RWPE2 (cell line): ENCODE data around the gene ANKZF1.

ENCODE experiments used
- ATAC-seq: fragments of 200-7000 bp; cut with Tn5 transposase; 3 replicates; pipeline ENCODE4 v1.9.1; 2021; ENCODE audit warnings: low read depth
- DNase-seq: peaks from one replicate; pipeline ENCODE4 v3.0.0-alpha.2; 2020; ENCODE audit warnings: low spot score
- H3K27ac ChIP-seq: fragments of 450-650 bp; 2 replicates; pipeline ENCODE4 v1.5.1; 2017; ENCODE audit warnings: mild to moderate bottlenecking; ENCODE audit not compliant: poor library complexity, severe bottlenecking
- H3K27me3 ChIP-seq: fragments of 250-450 bp; sonication (Bioruptor Pico); 2 replicates; pipeline ENCODE4 v1.5.1; 2021; ENCODE audit warnings: mild to moderate bottlenecking, moderate library complexity; ENCODE audit not compliant: insufficient read depth, poor library complexity, severe bottlenecking
- H3K36me3 ChIP-seq: fragments of 250-450 bp; sonication (Bioruptor Pico); 2 replicates; pipeline ENCODE4 v1.5.1; 2020; ENCODE audit warnings: low read depth, mild to moderate bottlenecking, moderate library complexity
- H3K4me1 ChIP-seq: fragments of 250-450 bp; sonication (Bioruptor Pico); 2 replicates; pipeline ENCODE4 v1.5.1; 2021; ENCODE audit warnings: mild to moderate bottlenecking, moderate library complexity; ENCODE audit not compliant: insufficient read depth, poor library complexity, severe bottlenecking
- H3K4me3 ChIP-seq: fragments of 250-450 bp; sonication (Bioruptor Pico); 2 replicates; pipeline ENCODE4 v1.5.1; 2021; ENCODE audit warnings: mild to moderate bottlenecking, moderate library complexity; ENCODE audit not compliant: severe bottlenecking
- H3K9me3 ChIP-seq: fragments of 250-450 bp; sonication (Bioruptor Pico); 2 replicates; pipeline ENCODE4 v1.5.1; 2021; ENCODE audit warnings: mild to moderate bottlenecking, moderate library complexity; ENCODE audit not compliant: severe bottlenecking
- TF ChIP-seq, protein P1 (sequence below): fragments of 450-650 bp; IDR thresholded peaks from one replicate; pipeline ENCODE4 v1.5.1; 2017; ENCODE audit warnings: mild to moderate bottlenecking, moderate library complexity; ENCODE audit not compliant: poor library complexity, severe bottlenecking

ANKZF1 gene

DNA sequence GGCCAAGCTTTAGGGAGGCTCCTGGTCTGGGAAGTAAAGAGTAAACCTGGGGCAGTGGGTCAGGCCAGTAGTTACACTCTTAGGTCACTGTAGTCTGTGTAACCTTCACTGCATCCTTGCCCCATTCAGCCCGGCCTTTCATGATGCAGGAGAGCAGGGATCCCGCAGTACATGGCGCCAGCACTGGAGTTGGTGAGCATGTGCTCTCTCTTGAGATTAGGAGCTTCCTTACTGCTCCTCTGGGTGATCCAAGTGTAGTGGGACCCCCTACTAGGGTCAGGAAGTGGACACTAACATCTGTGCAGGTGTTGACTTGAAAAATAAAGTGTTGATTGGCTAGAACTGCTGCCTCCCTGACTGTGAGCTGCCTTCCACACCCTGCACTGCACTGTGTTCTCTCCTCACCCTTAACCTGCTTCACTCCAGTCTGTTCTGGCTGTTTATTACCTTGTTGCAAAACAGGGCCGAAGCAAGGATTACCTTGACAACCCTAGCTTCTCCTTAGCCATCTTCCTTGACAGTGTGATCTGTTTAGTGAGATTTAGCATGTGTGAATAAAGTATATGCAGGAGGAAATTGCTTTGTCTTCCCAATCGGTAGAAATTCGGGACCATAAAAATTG, 46.3 kb upstream of the ANKZF1 start:
- ATAC-seq (no peak), DNase-seq (no peak)
- H3K36me3 ChIP-seq, result peaks cover 28% of the 10 kb centered on the region
- no peaks in the 10 kb centered on the region for H3K4me1 ChIP-seq
- no peak overlapping the region for H3K4me3 ChIP-seq
- TF ChIP-seq, protein P1, sequence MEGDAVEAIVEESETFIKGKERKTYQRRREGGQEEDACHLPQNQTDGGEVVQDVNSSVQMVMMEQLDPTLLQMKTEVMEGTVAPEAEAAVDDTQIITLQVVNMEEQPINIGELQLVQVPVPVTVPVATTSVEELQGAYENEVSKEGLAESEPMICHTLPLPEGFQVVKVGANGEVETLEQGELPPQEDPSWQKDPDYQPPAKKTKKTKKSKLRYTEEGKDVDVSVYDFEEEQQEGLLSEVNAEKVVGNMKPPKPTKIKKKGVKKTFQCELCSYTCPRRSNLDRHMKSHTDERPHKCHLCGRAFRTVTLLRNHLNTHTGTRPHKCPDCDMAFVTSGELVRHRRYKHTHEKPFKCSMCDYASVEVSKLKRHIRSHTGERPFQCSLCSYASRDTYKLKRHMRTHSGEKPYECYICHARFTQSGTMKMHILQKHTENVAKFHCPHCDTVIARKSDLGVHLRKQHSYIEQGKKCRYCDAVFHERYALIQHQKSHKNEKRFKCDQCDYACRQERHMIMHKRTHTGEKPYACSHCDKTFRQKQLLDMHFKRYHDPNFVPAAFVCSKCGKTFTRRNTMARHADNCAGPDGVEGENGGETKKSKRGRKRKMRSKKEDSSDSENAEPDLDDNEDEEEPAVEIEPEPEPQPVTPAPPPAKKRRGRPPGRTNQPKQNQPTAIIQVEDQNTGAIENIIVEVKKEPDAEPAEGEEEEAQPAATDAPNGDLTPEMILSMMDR, result no peak
- no peaks in the 10 kb centered on the region for H3K27me3 ChIP-seq
- no peak overlapping the region for H3K27ac ChIP-seq
- no peaks in the 10 kb centered on the region for H3K9me3 ChIP-seq

DNA sequence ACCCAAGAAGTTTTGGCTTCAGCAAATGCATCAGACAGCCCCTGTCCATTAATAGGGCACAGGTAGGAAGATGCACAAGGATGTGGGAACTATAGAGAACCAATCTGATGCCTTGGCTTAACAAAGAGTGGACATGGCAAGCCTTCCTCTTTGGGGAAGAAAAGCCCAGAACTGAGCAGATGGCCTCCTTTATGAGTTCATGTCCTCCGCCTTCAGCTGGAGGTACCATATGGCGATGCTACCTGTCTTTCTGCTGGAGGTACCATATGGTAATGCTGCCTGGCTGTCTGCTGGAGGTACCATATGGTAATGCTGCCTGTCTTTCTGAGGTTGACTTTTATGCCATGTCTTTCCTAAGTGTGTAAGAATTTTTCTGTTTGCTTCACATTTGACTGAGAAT, 45.5 kb upstream of the ANKZF1 start:
- no peak overlapping the region for H3K27ac ChIP-seq
- ATAC-seq, result no peak

DNA sequence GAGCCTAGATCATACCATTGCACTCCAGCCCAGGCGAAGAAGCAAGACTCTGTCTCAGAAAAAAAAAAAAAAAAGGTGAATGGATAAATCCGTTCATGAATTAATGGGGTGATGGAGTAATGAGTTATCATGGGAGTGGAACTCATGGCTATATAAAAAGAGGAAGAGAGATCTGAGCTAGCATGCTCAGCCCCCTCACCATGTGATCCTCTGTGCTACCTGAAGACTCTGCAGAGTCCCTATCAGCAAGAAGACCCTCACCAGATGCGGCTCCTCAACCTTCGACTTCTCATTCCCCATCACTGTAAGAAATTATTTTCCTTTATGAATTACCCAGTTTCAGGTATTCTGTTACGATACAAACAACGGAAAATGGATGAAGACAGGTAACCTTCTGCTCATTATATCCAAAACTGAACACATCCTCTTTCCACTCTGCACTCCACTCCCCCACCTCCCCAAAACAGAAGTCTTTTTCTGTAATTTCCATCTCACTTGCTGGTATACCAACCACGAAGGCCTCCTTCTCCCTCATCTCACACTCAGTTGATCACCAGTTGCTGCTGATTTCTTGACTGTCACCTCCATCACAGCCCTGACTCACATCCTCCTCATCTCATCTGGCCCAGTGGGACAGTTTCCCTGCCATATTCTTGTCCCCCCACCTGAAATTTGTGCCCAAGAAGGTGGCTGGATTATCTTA, 42.7 kb upstream of the ANKZF1 start:
- Histone ChIP-seq H3K27me3 (no peaks in the 10 kb centered on the region), H3K36me3 (peaks cover 11% of the 10 kb centered on the region), H3K27ac (no peak overlapping the region), H3K4me1 (no peaks in the 10 kb centered on the region), H3K9me3 (no peaks in the 10 kb centered on the region), H3K4me3 (no peak overlapping the region)
- TF ChIP-seq, protein P1, result no peak
- DNase-seq (no peak), ATAC-seq (no peak)

More for the DNA sequence above, 45.5 kb upstream of the ANKZF1 start:
- H3K4me3 ChIP-seq, result no peak overlapping the region
- DNase-seq, result no peak
- TF ChIP-seq, protein P1, result no peak
- peaks cover 27% of the 10 kb centered on the region for H3K36me3 ChIP-seq
- no peaks in the 10 kb centered on the region for H3K9me3 ChIP-seq
- no peaks in the 10 kb centered on the region for H3K4me1 ChIP-seq
- no peaks in the 10 kb centered on the region for H3K27me3 ChIP-seq

DNA sequence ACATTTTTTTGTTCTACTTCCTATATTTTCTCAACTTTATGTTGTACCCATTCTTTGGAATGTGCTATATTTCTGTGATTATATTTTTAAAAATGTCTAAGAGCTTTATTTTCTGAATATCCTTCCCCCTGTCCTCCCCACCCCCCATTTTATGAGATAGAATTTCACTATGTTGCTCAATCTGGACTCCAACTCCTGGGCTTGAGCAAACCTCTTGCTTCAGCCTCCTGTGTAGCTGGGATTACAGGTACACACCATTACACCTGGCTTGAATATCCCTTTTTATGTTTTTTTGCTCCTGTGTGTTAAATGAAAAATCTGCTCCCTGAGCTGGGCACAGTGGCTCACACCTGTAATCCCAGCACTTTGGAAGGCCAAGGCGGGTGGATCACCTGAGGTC, 32.2 kb upstream of the ANKZF1 start:
- no peaks in the 10 kb centered on the region for H3K9me3 ChIP-seq
- no peaks in the 10 kb centered on the region for H3K4me1 ChIP-seq
- TF ChIP-seq, protein P1, result no peak
- no peak for ATAC-seq
- H3K36me3 ChIP-seq, result no peaks in the 10 kb centered on the region
- H3K4me3 ChIP-seq, result no peak overlapping the region
- H3K27ac ChIP-seq, result no peak overlapping the region
- no peaks in the 10 kb centered on the region for H3K27me3 ChIP-seq
- DNase-seq, result no peak

DNA sequence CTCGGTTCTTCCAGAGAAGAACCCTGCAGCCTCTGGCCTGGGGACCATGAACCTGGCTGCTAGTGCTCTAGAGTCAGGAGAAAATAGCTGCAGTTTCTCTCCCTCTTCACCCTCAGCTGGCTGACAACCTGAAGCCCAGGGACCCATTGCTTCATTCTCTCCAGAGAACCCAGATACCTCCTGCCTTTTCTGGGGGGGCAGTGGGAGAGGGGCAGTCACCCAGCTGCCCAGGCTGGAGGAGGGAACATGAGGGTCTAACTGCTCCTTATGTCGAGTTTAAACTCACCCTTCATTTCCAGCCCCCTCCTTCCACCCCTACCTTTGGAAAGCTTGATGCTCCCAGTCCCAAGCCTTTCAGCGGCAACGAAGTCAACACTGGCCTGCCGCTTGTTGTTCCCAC, 30.6 kb upstream of the ANKZF1 start:
- Histone ChIP-seq H3K9me3 (no peaks in the 10 kb centered on the region), H3K27me3 (no peaks in the 10 kb centered on the region), H3K4me3 (no peak overlapping the region), H3K27ac (no peak overlapping the region), H3K36me3 (no peaks in the 10 kb centered on the region), H3K4me1 (no peaks in the 10 kb centered on the region)
- ATAC-seq (no peak), DNase-seq (no peak)
- TF ChIP-seq, protein P1, result no peak
